Measurements from ENCODE around the gene AP2A1. TPM values are rescaled to one million over a fixed set of nuclear protein-coding genes. Genes with fewer than 3 reads are reported as not detected.

AP2A1 gene
- total RNA-seq, 2 donors from 2014 or later = 43.3 to 51.5 TPM

- peaks cover 2% of the 10 kb centered on the region for H3K36me3 Mint-ChIP-seq (ENCODE audit: low read depth)
- H3K9me3 ChIP-seq (ENCODE audit: control insufficient read depth, low read length, poor library complexity, severe bottlenecking) = no peaks in the 10 kb centered on the region
- H3K4me1 Mint-ChIP-seq = peaks cover 2% of the 10 kb centered on the region
- no peak overlapping the region for H3K27ac Mint-ChIP-seq
- no peak overlapping the region for H3K4me3 Mint-ChIP-seq
- ATAC-seq (no peak), DNase-seq (no peak)
- H3K27me3 Mint-ChIP-seq = peaks cover 4% of the 10 kb centered on the region
Observed at GRCh38 chr19:49749771-49750170, 17.0 kb upstream of the AP2A1 start.

- Mint-ChIP-seq H3K27ac (no peak overlapping the region), H3K4me3 (no peak overlapping the region), H3K4me1 (no peaks in the 10 kb centered on the region), H3K36me3 (ENCODE audit: low read depth) (peaks cover 2% of the 10 kb centered on the region), H3K27me3 (peaks cover 4% of the 10 kb centered on the region)
- H3K9me3 ChIP-seq (ENCODE audit: control insufficient read depth, low read length, poor library complexity, severe bottlenecking) = no peaks in the 10 kb centered on the region
- DNase-seq = no peak
- ATAC-seq = no peak
Observed at GRCh38 chr19:49752701-49753100, 14.1 kb upstream of the AP2A1 start.

GRCh38 chr19:49755956-49756355 lies 10.8 kb upstream of the AP2A1 start:
- H3K4me1 Mint-ChIP-seq = no peaks in the 10 kb centered on the region
- ATAC-seq = no peak
- no peaks in the 10 kb centered on the region for H3K36me3 Mint-ChIP-seq (ENCODE audit: low read depth)
- H3K4me3 Mint-ChIP-seq = no peak overlapping the region
- no peak overlapping the region for H3K27ac Mint-ChIP-seq
- no peaks in the 10 kb centered on the region for H3K9me3 ChIP-seq (ENCODE audit: control insufficient read depth, low read length, poor library complexity, severe bottlenecking)
- DNase-seq = no peak
- no peaks in the 10 kb centered on the region for H3K27me3 Mint-ChIP-seq

- Mint-ChIP-seq H3K27ac (no peak overlapping the region), H3K36me3 (ENCODE audit: low read depth) (no peaks in the 10 kb centered on the region), H3K4me3 (no peak overlapping the region), H3K4me1 (peaks cover 2% of the 10 kb centered on the region), H3K27me3 (no peaks in the 10 kb centered on the region)
- no peaks in the 10 kb centered on the region for H3K9me3 ChIP-seq (ENCODE audit: control insufficient read depth, low read length, poor library complexity, severe bottlenecking)
- no peak for DNase-seq
- ATAC-seq = no peak
Observed at GRCh38 chr19:49758292-49758691, 8.5 kb upstream of the AP2A1 start.

GRCh38 chr19:49761249-49761624 lies 5.6 kb upstream of the AP2A1 start:
- DNase-seq = no peak
- ATAC-seq = no peak
- Mint-ChIP-seq H3K27ac (no peak overlapping the region), H3K36me3 (ENCODE audit: low read depth) (no peaks in the 10 kb centered on the region), H3K4me3 (no peak overlapping the region), H3K27me3 (no peaks in the 10 kb centered on the region), H3K4me1 (peaks cover 9% of the 10 kb centered on the region)
- H3K9me3 ChIP-seq (ENCODE audit: control insufficient read depth, low read length, poor library complexity, severe bottlenecking) = no peaks in the 10 kb centered on the region

GRCh38 chr19:49761625-49762311 lies 5.0 kb upstream of the AP2A1 start:
- H3K9me3 ChIP-seq (ENCODE audit: control insufficient read depth, low read length, poor library complexity, severe bottlenecking) = no peaks in the 10 kb centered on the region
- Mint-ChIP-seq H3K4me3 (no peak overlapping the region), H3K4me1 (peaks cover 11% of the 10 kb centered on the region), H3K27me3 (no peaks in the 10 kb centered on the region), H3K27ac (no peak overlapping the region), H3K36me3 (ENCODE audit: low read depth) (no peaks in the 10 kb centered on the region)
- DNase-seq (no peak), ATAC-seq (no peak)

GRCh38 chr19:49763230-49763629 lies 3.6 kb upstream of the AP2A1 start, which contains the start of gene TSKS:
Gene TSKS (minus strand): TSS chr19:49763306. CDS start chr19:49763247, 59 bp downstream.
- no peaks in the 10 kb centered on the region for H3K36me3 Mint-ChIP-seq (ENCODE audit: low read depth)
- no peaks in the 10 kb centered on the region for H3K27me3 Mint-ChIP-seq
- DNase-seq = no peak
- no peaks in the 10 kb centered on the region for H3K9me3 ChIP-seq (ENCODE audit: control insufficient read depth, low read length, poor library complexity, severe bottlenecking)
- peak within 1 kb of the TSS; percentile 85 for H3K27ac Mint-ChIP-seq
- H3K4me1 Mint-ChIP-seq = peaks cover 21% of the 10 kb centered on the region
- H3K4me3 Mint-ChIP-seq = no peak within 1 kb of the TSS
- no peak for ATAC-seq

- Mint-ChIP-seq H3K4me1 (peaks cover 28% of the 10 kb centered on the region), H3K4me3 (no peak overlapping the region), H3K27ac (no peak overlapping the region), H3K36me3 (ENCODE audit: low read depth) (no peaks in the 10 kb centered on the region), H3K27me3 (no peaks in the 10 kb centered on the region)
- DNase-seq (no peak), ATAC-seq (no peak)
- H3K9me3 ChIP-seq (ENCODE audit: control insufficient read depth, low read length, poor library complexity, severe bottlenecking) = no peaks in the 10 kb centered on the region
Observed at GRCh38 chr19:49764341-49764740, 2.5 kb upstream of the AP2A1 start.

GRCh38 chr19:49766007-49766929 lies 533 bp upstream of the AP2A1 start:
- Mint-ChIP-seq H3K27ac (peak overlapping the region; percentile 91), H3K36me3 (ENCODE audit: low read depth) (no peaks in the 10 kb centered on the region), H3K27me3 (no peaks in the 10 kb centered on the region), H3K4me3 (peak overlapping the region; percentile 96), H3K4me1 (peaks cover 31% of the 10 kb centered on the region)
- no peaks in the 10 kb centered on the region for H3K9me3 ChIP-seq (ENCODE audit: control insufficient read depth, low read length, poor library complexity, severe bottlenecking)
- ATAC-seq = peak; percentile 91
- DNase-seq = peak; percentile 95 to 99 (median 97)

GRCh38 chr19:49767381-49767780 lies 580 bp downstream of the AP2A1 start:
- DNase-seq (no peak), ATAC-seq (no peak)
- peak overlapping the region; percentile 96 for H3K4me3 Mint-ChIP-seq
- H3K36me3 Mint-ChIP-seq (ENCODE audit: low read depth) = no peaks in the 10 kb centered on the region
- H3K27me3 Mint-ChIP-seq = no peaks in the 10 kb centered on the region
- H3K9me3 ChIP-seq (ENCODE audit: control insufficient read depth, low read length, poor library complexity, severe bottlenecking) = no peaks in the 10 kb centered on the region
- peak overlapping the region; percentile 91 for H3K27ac Mint-ChIP-seq
- H3K4me1 Mint-ChIP-seq = peaks cover 35% of the 10 kb centered on the region

- ATAC-seq = no peak
- H3K36me3 Mint-ChIP-seq (ENCODE audit: low read depth) = no peaks in the 10 kb centered on the region
- DNase-seq = no peak
- H3K27ac Mint-ChIP-seq = peak overlapping the region; percentile 91
- H3K4me3 Mint-ChIP-seq = peak overlapping the region; percentile 96
- peaks cover 38% of the 10 kb centered on the region for H3K4me1 Mint-ChIP-seq
- no peaks in the 10 kb centered on the region for H3K27me3 Mint-ChIP-seq
- H3K9me3 ChIP-seq (ENCODE audit: control insufficient read depth, low read length, poor library complexity, severe bottlenecking) = no peaks in the 10 kb centered on the region
Observed at GRCh38 chr19:49767967-49768581, 1.3 kb downstream of the AP2A1 start.

GRCh38 chr19:49770529-49770928 lies 3.7 kb downstream of the AP2A1 start:
- no peak overlapping the region for H3K27ac Mint-ChIP-seq
- peaks cover 2% of the 10 kb centered on the region for H3K36me3 Mint-ChIP-seq (ENCODE audit: low read depth)
- peaks cover 41% of the 10 kb centered on the region for H3K4me1 Mint-ChIP-seq
- H3K9me3 ChIP-seq (ENCODE audit: control insufficient read depth, low read length, poor library complexity, severe bottlenecking) = no peaks in the 10 kb centered on the region
- DNase-seq (no peak), ATAC-seq (no peak)
- H3K27me3 Mint-ChIP-seq = no peaks in the 10 kb centered on the region
- no peak overlapping the region for H3K4me3 Mint-ChIP-seq

GRCh38 chr19:49771674-49772139 lies 4.9 kb downstream of the AP2A1 start:
- H3K4me1 Mint-ChIP-seq = peaks cover 41% of the 10 kb centered on the region

More at GRCh38 chr19:49771674-49772139, 4.9 kb downstream of the AP2A1 start:
- H3K4me3 Mint-ChIP-seq = no peak overlapping the region
- no peaks in the 10 kb centered on the region for H3K27me3 Mint-ChIP-seq
- ATAC-seq (no peak), DNase-seq (no peak)
- H3K9me3 ChIP-seq (ENCODE audit: control insufficient read depth, low read length, poor library complexity, severe bottlenecking) = no peaks in the 10 kb centered on the region
- peaks cover 4% of the 10 kb centered on the region for H3K36me3 Mint-ChIP-seq (ENCODE audit: low read depth)
- no peak overlapping the region for H3K27ac Mint-ChIP-seq

Data from T-helper 17 cell (primary cell).